HG02884 (cell line): ENCODE data around the gene KIDINS220.

Experiments used
- ATAC-seq: cut with Tn5 transposase; IDR thresholded peaks from one replicate; pipeline ENCODE4 v1.9.1; 2021; ENCODE audit warnings: mild to moderate bottlenecking, moderate library complexity; ENCODE audit not compliant: unreplicated experiment

The KIDINS220 gene

DNA sequence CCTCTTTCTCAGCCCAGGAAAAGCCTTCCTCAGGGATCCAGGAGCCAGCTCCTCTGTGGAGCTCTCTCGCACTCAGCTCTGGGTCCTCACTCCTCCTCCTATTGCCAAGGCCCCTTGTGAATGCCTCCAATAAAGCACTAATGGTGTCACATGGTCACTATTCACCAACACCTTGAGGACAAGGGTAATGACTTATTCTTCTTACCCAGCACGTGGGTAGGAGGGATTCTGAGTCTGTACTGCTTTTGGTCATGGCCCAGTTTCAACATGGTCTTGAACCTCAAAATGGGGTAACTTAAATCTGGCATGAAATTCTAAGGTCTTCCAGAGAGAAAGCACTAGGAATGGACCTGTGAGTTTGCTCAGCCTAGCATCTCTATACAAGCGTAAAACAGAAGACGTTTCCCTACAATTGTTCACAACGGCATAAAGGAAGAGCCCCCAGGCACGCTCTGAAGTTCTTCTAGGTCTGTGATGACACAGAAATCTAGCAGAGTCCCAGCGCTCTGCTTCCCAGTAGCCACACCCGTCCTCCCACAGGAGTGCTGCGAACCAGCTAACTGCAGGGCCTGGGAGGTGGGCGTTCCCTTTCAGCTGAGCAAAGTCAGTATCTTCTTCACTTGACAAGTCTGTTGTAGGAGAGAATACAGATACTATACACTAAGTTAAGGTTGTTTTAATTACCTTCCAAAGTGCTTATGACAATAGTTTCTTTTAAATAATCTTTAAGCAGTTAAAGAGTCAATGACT is 14.6 kb upstream of the KIDINS220 start:
- no peak for ATAC-seq

DNA sequence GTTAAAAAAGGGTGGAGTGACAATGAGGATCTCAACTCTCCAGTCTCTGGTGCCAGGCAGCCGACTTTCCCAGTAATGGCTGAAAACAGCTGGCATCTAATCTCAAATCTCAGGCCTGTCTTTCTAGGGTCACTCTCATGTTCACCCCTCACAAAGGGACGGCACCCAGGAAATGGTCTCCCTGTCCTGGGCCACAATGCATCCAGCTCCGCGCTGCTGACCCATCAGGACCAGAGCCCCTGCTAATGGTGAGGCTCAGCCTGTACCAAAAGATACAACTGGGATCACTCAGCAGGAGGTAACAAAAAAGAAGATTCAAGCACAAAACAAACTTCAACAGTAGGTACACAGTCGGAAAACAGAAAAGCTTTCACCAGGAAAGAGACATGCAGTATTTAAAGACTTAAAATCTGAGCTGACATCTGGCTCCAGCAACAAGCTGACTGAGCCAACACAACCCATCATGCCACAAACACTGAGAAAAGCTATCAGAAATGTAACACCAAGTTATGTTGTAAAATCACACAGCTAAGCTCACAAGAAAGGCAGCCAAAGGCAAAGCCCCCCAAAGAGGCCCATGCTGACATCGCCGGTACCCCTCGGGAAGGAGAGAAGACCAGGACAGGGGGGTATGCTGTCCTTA is 13.6 kb upstream of the KIDINS220 start:
- ATAC-seq = no peak

DNA sequence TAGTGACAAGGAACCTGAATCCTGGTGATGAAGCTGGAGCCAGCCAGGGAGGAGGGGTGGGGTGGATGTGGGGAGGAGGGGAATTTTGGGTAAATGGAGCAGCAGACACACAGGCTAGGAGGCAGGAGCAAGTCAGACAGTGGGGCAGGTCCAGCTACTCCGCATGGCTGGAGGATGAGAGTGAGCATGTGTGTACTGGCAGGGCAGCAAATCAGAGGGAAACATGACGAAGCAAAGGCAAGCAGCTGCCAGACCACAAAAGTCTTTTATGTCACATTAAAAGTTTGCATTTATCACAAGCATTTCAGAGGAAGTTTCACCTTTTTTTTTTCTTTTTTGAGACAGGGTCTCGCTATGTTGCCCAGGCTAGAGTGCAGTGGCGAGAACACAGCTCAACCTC is 11.9 kb upstream of the KIDINS220 start:
- no peak for ATAC-seq

DNA sequence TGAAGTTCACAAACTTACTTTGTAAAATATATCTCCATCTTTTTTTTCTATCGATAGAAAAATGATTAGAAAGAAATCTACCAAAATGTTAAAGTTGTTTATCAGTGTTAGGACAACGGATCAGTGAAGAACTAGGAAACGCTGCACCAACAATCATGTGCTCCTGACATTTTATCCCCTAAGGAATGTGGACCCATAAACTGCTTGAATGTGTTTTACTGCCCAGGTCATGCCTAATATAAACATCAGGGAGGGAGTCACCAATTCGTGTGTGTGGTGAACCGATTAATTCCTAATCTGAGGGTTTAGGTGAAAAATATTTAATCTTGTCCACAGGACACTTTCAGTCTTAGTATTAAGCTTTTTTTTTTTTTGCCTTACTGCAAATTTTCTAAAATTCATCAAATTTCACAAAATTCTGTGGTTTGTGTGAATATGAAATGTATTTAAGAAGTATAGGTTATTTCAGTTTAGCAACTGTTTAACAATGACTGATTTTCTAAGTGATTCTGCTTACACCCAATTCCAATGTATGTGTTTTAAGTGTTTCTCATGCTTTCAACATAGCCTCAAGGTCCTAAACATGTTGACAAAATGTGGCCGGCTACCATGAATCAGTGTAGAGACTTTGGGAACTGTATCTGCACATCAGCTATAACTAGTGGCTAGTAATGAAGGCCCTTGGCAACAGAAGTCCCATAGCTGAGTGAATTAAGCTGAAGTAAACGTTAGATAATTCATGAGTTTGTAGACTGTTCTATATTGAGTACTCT is 11.1 kb upstream of the KIDINS220 start:
- no peak for ATAC-seq

DNA sequence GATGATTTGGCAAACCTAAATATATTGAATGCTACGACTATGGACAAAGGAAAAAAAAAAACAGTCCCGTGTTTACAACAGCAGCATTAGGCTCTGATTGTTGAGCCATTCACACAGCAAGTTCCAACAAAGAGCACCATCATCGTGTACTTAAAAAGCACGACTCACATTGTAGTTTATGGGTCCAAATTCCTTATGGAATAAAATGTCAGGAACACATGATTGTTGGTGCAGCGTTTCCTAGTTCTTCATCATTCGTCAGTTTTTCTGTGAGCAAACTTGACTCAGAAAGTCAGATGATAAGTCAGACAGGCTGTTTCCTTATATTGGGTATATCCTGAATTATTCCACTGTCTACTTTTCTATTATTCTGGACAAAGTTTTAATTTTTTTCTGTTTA is 10.0 kb upstream of the KIDINS220 start:
- ATAC-seq = no peak

DNA sequence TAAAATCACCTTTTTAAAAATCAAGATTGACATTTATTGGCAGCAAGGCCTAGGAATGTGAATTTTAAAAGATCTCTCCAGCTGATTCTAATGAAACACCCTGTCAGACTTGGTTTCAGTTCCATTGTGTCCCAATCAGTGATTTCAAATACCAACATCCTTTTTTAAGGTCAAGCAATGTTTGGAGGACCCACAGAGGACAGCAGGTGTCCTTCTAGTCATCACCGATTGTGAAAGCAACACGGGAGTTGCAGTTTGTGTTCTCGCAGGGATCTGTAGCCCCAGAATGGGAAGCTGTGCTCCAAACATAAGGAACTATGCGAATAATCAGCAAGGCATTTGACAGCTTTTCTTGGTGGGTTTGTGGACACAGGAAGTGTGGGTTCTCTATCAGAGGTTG is 4.5 kb upstream of the KIDINS220 start:
- no peak for ATAC-seq

DNA sequence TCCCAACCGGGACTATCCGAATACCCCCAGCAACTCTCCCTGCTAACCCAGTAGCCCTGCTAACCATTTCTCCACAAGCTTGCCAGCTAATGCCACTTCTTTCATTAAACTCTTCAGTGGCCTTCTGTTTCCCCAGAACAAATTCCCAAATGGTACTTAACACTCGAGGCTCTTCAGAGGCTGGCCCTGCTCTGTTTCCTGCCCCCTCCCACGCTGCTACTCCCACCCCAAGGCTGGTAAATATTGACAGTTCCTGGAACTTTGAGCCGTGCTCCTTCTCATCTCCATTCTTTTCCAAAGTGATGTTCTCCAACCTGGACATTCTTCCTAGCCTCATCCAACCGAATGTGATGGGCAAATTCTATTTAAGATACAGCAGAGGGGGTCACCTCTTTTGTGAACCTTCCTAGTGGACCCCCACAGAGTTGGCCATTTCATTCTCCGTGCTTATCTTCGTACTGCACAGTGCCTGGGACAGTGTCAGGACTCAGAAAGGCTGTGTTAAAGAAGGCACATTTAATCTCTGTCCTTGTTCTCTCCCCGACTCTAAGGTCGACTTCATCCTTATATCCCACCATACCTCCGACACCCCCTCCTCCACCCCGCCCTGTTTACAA is 3.2 kb upstream of the KIDINS220 start:
- no peak for ATAC-seq

DNA sequence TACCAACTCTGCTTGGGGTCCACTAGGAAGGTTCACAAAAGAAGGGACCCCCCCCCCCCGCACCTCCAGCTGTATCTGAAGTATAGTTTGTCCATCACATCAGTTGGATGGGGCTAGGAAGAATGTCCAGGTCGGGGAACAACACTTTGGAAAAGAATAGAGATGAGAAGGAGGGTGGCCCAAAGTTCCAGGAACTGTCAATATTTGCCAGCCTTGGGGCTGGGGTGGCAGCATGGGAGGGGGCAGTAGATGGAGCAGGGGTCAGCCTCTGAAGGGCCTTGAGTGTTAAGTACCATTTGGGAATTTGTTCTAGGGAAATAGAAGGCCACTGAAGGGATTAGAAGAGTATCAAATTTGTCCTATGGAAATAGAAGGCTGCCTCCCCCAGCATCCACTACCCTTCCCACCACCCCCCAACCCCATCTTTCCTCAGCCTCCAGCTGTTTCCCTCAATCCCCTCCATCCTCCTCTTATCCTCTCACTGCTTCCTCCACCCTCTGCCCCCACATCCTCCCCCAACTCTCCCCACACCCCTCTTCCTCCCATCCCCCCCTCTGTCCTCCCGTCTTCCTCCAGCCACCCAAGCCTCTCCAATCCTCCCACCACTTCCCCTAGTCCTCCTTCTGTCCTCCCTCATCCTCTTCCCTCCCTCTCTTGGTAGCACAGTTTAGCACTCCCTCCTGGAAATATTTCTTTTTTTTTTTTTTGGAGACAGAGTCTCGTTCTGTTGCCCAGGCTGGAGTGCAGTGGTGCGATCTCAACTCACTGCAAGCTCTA is 2.0 kb upstream of the KIDINS220 start:
- ATAC-seq = no peak

DNA sequence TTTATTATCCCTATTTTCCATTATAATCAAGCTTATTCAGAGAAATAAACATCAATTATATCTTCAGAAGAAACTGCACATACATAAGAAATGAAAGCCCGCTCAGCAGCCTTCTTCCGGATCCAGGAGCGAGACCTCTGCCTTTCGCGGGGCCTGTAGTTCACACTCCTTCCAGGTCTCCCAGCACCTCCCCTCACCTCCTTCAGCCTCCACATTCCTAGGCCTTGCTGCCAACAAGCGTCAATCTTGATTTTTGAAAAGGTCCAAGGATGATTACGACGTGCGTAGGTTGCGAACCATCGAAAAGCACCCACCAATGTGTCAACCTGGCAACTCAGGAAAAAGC is 355 bp upstream of the KIDINS220 start:
- ATAC-seq = peak; percentile 7

DNA sequence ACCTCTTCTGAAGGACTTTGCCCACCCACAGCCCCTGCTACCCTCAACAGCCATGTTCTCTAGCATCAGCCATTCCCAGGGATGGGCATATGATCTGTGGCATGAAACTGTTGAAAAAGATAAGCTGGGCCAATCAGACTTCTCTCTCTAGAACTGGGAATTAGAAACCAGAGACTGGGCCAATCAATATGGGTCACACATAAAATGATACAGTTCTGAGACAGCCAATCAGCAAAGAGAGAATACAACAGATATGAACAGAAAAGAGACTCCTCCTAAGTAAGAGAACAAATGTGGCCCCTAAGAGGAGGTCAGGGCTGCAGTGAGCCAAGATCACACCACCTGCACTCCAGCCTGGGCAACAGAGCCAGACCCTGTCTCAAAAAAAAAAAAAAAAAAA is 2.1 kb downstream of the KIDINS220 start:
- no peak for ATAC-seq

DNA sequence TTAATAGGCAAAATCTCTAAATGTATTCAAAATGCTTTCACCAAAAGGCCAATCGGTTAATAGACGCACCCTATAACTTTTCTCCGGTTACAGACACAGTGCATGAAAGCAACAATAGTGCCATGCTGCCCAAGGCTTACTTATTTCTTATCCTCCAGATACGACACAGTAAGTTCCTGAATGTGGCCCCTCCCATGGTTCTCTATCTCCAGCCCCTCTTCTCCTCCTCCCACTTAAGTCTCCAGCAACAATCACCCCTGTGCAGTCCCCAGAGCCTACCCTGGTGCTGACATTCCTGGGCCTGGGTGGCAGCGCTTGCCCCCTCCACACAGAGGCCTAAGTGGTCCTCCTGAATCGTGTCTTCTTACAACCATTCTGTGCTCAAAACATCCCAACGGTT is 3.6 kb downstream of the KIDINS220 start:
- ATAC-seq = no peak

DNA sequence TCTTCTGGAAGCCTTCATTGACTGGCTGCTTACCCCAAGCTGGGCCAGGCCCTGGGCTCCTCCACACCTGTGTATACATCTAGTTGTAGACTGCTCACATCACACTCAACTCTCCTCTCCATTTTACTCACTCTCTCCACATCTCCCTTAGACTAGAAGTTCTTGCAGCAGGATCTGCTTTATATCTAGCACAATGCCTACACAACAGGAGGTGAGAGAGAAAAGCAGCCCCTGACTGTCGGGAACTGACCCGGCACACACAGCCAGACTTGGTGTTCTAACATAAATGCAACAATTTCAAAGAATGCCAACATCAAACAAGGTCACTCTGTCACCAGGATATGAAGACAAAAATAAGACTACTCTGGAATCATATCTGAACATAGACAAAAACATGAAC is 5.9 kb downstream of the KIDINS220 start:
- ATAC-seq = no peak

DNA sequence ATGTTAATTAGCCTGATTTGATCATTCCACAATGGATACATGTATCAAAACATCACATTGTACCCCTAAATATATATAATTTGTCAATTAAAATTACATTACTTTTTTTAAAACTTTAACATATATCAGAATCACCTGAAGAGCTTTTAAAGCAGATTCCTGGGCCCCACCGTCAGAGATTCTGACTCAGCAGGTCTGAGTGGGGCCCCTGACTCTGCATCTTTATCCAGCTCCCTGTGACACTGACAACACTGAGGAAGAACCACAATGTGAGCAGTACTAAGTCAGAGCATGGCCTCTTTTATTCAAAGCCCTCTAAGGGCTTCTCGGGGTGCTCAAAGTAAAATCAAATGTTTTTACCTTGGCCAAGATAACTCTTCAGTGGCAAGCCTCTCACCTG is 9.7 kb downstream of the KIDINS220 start:
- no peak for ATAC-seq

DNA sequence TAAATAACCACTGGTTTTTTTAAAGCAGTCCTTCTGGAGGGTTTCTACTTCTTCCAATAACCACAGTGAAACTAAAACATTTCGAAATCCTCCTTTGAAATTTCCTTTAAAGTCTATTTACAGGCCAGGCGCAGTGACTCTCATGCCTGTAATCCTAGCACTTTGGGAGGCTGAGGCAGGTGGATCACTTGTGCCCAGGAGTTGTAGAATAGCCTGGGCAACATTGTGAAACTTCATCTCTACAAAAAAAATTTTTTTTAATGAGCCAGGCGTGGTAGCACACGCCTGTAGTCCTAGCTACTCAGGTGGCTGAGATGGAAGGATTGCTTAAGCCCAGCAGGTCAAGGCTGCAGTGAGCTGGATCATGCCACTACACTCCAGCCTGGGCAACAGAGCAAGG is 15.2 kb downstream of the KIDINS220 start:
- no peak for ATAC-seq

DNA sequence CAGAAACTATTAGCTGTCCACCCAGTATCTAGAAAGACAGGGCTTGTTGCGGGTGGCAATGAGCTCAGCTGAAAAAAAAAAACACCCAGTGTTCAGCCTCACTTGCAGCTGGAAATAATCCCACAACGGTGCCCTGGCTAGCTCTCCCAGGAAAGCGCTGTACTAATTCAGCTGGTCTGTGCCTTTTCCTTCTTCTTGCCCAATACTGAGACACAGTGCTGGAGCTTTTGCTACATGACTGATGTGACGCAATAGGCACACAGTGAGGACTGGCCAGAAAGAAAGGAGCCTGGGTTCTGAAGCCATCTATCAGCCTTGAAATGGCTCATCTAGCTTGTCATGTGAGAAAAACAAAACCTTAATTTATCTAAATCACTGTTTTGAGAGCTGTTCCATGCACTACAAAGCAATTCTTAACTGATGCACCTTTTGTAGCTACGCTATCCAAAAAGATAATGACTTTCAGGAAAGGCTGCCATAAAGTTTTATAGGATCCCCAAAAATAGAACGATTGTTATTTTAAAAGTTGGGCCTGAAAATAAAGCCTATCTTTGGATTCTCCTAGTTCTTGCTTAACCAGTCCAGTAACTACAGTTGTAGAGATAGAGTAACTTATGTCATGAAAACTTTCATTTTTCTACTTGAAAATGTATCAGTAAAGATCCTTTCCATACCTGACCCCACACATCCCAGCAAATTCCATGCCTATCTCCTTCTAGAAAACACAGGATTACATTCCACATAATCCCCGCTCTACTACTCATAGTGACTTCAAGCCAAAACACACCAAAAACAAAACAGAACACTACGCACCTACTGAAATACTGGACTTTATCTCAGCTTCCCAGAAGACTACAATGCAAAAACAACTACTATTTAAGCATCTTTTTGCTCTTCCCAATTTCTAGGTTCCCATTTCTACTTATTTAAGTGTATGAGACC is 15.9 kb downstream of the KIDINS220 start:
- ATAC-seq = no peak

DNA sequence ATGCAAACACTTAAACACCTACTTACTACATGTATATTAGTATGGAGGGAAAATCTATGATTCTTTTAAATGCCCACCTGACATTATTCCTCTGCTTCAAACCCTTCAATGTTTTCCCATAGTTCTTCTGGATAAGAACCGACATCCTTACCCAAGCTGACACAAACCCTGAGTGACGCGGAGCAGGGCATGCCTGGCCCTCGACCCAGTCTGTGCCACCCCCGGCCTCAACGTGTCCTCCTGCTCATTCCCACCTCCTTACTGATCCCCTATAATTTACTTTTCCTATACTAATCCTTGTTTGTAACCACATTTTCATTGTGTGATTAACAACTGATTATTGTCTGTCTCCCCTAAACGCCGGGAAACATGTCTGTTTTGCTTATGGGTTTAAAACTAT is 17.5 kb downstream of the KIDINS220 start:
- no peak for ATAC-seq

DNA sequence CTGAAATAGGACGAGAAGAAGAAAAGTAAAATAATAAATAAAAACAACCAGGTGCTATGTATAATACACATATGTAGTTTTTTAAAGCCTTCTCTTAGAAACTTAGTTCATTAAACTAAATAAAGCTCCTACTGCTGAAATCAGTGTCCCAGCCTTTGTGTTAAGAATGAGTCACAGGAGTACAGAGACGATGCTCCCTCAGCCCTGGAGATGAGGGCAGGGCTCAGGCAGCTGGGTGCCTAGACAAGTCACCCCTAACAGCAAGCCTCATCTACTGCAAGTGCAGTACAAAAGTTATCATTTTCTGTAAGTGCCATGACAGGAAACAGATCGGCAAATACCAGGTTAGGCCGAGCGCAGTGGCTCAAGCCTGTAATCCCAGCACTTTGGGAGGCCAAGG is 18.2 kb downstream of the KIDINS220 start:
- no peak for ATAC-seq

DNA sequence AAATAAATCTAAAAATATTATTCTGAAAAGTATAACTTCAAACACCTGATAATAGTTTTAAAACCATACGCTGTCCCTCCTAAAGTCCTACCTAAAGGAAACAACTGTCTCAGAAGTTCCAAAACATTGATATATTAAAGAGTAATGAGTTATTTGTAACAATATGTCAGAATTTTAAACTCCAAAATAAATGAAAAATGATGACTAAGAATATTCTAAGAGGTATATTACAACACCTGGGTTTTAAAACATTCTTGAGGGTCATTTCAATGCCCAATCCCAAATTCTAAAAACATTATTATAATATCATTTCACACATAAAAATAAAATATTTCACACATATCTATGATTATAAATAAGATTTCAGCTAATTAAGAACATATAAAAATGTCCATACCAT is 20.2 kb downstream of the KIDINS220 start:
- no peak for ATAC-seq

DNA sequence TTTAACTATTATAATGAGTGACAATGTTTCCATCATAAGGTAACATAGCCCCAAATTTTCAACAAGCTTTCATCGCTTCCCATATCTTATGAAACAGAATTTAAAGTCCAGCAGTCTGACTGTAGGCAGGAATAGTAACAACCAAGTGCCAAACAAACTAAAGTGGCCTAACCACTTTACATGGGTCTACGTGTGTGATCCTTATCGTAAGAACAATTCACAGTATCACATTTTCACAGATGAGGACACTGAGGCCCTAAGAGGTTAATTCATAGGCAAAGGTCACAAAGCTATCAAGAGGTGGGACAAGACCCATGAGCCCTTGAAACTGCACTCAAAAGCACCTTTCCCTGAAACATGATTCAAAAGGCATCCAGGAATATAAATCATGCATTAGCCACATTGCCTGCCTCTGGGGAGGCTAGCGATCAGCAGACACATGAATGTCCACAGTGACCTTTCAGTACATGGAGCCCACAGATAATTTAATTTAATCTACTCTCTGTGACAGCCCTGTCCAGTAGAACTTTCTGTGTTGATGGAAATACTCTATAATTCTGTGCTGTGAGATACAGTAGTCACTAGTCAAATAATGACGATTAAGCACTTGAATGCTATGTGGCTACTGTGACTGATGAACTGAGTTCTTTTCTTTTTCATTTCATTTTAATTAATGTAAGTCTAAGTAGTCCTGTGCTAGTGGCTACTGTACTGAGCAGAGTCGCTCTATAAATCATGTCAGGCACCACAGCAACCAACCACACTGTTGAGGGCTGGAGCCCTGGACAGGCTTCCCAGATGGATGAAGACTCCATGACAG is 30.3 kb downstream of the KIDINS220 start:
- no peak for ATAC-seq
